Activated B cell treated with CpG ODN at 0.5 μM for 24 hours (primary cell): Measurements from ENCODE around the gene ZSWIM6. TPM values are rescaled to one million over a fixed set of nuclear protein-coding genes. Genes with fewer than 3 reads are reported as not detected.

Experiments used
- ATAC-seq: fragments of 200-7000 bp; cut with Tn5 transposase; one replicate; pipeline ENCODE4 v1.10.0; 2021; ENCODE audit warnings: low read depth, mild to moderate bottlenecking, moderate library complexity
- CTCF ChIA-PET: fragments of 350-600 bp; sonication (Branson Sonifier 250); formaldehyde crosslinking; loops from one replicate; lab custom pipeline; 2021; ENCODE audit warnings: antibody characterized with exemption; lab: Charles Lee
- POLR2A ChIA-PET: fragments of 350-600 bp; sonication (Branson Sonifier 250); formaldehyde crosslinking; loops from one replicate; lab custom pipeline; 2021; ENCODE audit warnings: antibody characterized with exemption; lab: Charles Lee
- DNase-seq: peaks from one replicate; pipeline ENCODE4 v3.0.0; 2022
- H3K27ac Mint-ChIP-seq: one replicate; pipeline ENCODE4 v1.8.0; 2020; ENCODE audit warnings: mixed read lengths
- H3K27me3 Mint-ChIP-seq: one replicate; pipeline ENCODE4 v1.8.0; 2021; ENCODE audit warnings: mixed read lengths
- H3K36me3 Mint-ChIP-seq: one replicate; pipeline ENCODE4 v1.8.0; 2021; ENCODE audit warnings: low read depth, mixed read lengths
- H3K4me1 Mint-ChIP-seq: one replicate; pipeline ENCODE4 v1.8.0; 2021; ENCODE audit warnings: mixed read lengths
- H3K4me3 Mint-ChIP-seq: one replicate; pipeline ENCODE4 v1.8.0; 2020; ENCODE audit warnings: mild to moderate bottlenecking, mixed read lengths
- H3K9me3 Mint-ChIP-seq: one replicate; pipeline ENCODE4 v1.8.0; 2020; ENCODE audit warnings: mixed read lengths
- CTCF ChIP-seq: fragments of 200-600 bp; IDR thresholded peaks from one replicate; pipeline ENCODE4 v1.8.0; 2022; ENCODE audit warnings: antibody characterized with exemption, mild to moderate bottlenecking
- intact Hi-C: fragments of 100-400 bp; cut with micrococcal nuclease; formaldehyde crosslinking; loops from one replicate; pipeline ENCODE4 v1.15.1; 2024
- total RNA-seq: library from RNA; stranded (reverse); gene quantifications from 2 replicates; pipeline ENCODE4 v1.2.3, GENCODE V29; 2022

ZSWIM6 gene
- total RNA-seq, 1 donor from 2014 or later, result 8.5 TPM

GRCh38 chr5:61349935-61350334 is 17.9 kb downstream of the ZSWIM6 start:
- Mint-ChIP-seq H3K4me3 (no peak overlapping the region), H3K27ac (no peak overlapping the region), H3K9me3 (no peaks in the 10 kb centered on the region), H3K36me3 (peaks cover 1% of the 10 kb centered on the region), H3K4me1 (peaks cover 64% of the 10 kb centered on the region), H3K27me3 (no peaks in the 10 kb centered on the region)
- no peak for TF ChIP-seq CTCF
- ChIA-PET CTCF (no interaction called here), POLR2A (no interaction called here)
- intact Hi-C loops, result loop anchor here (1.0 to 2.0 kb wide), 2 partner anchors 12 to 15 kb away; no protein-coding TSS in a partner anchor
- ATAC-seq, result no peak
- no peak for DNase-seq

DNA sequence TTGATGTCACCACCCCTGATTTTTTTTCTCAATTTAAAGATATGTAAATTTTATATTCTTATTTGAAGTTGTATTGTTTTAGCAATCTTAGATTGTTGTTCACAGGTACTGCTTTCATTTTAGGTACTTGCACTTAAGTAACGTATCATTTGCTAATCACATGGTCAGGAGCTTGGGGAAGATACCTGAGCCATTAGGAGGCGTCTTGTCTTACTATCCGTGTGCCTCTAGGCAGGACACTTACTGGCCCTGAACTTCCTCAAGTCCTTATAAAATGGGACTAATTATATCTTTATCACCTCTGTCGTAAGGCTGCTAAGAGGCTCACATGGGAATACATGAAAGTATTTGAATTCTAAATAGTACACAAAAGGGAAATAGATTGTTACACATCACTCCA is 18.5 kb downstream of the ZSWIM6 start:
- H3K9me3 Mint-ChIP-seq, result no peaks in the 10 kb centered on the region
- no peak for ATAC-seq
- intact Hi-C loops, result no loop called here
- ChIA-PET POLR2A (no interaction called here), CTCF (no interaction called here)
- no peak for DNase-seq
- H3K27me3 Mint-ChIP-seq, result no peaks in the 10 kb centered on the region
- TF ChIP-seq CTCF, result no peak
- H3K27ac Mint-ChIP-seq, result no peak overlapping the region
- H3K4me3 Mint-ChIP-seq, result no peak overlapping the region
- peaks cover 1% of the 10 kb centered on the region for H3K36me3 Mint-ChIP-seq
- H3K4me1 Mint-ChIP-seq, result peaks cover 60% of the 10 kb centered on the region

- peaks cover 53% of the 10 kb centered on the region for H3K4me1 Mint-ChIP-seq
- no peak overlapping the region for H3K27ac Mint-ChIP-seq
- H3K36me3 Mint-ChIP-seq, result no peaks in the 10 kb centered on the region
- POLR2A ChIA-PET, result interaction anchor here (1.0 kb wide), 1 partner anchor 20 kb away, joined by 3 read pairs; the partner anchor contains the start of gene ZSWIM6
- no peak overlapping the region for H3K4me3 Mint-ChIP-seq
- H3K27me3 Mint-ChIP-seq, result no peaks in the 10 kb centered on the region
- ATAC-seq (no peak), DNase-seq (no peak)
- TF ChIP-seq CTCF, result no peak
- CTCF ChIA-PET, result no interaction called here
- peaks cover under 1% of the 10 kb centered on the region for H3K9me3 Mint-ChIP-seq
- intact Hi-C loops, result no loop called here
These were observed 19.7 kb downstream of the ZSWIM6 start for GRCh38 chr5:61351733-61352132.

- no peak for DNase-seq
- TF ChIP-seq CTCF, result no peak
- CTCF ChIA-PET, result no interaction called here
- no peak overlapping the region for H3K4me3 Mint-ChIP-seq
- no peaks in the 10 kb centered on the region for H3K27me3 Mint-ChIP-seq
- POLR2A ChIA-PET, result interaction anchor here (1.0 kb wide), 1 partner anchor 20 kb away, joined by 3 read pairs; the partner anchor contains the start of gene ZSWIM6
- H3K36me3 Mint-ChIP-seq, result no peaks in the 10 kb centered on the region
- intact Hi-C loops, result no loop called here
- peaks cover 5% of the 10 kb centered on the region for H3K9me3 Mint-ChIP-seq
- no peak overlapping the region for H3K27ac Mint-ChIP-seq
- H3K4me1 Mint-ChIP-seq, result peaks cover 52% of the 10 kb centered on the region
- no peak for ATAC-seq
These were observed 20.1 kb downstream of the ZSWIM6 start for GRCh38 chr5:61352180-61352579.

GRCh38 chr5:61352612-61353156 is 20.6 kb downstream of the ZSWIM6 start:
- intact Hi-C loops, result no loop called here
- no peaks in the 10 kb centered on the region for H3K27me3 Mint-ChIP-seq
- ChIA-PET POLR2A (no interaction called here), CTCF (no interaction called here)
- TF ChIP-seq CTCF, result no peak
- peaks cover 47% of the 10 kb centered on the region for H3K4me1 Mint-ChIP-seq
- H3K4me3 Mint-ChIP-seq, result no peak overlapping the region
- peaks cover 7% of the 10 kb centered on the region for H3K9me3 Mint-ChIP-seq
- no peaks in the 10 kb centered on the region for H3K36me3 Mint-ChIP-seq
- H3K27ac Mint-ChIP-seq, result no peak overlapping the region
- DNase-seq, result no peak
- ATAC-seq, result no peak
